Endothelial cell of umbilical vein (primary cell): ENCODE data around the gene HABP2.

Experiments
- CTCF ChIP-seq, 2 donors: IDR thresholded peaks; 1 replicate in 1 of 2; 2 replicates in 1 of 2; pipeline ENCODE4 v1.5.1; 2011; ENCODE audit warnings: low read length in 2 of 2, mild to moderate bottlenecking in 2 of 2, moderate library complexity in 2 of 2, control low read depth in 1 of 2, inconsistent platforms in 1 of 2, low read depth in 1 of 2; ENCODE audit not compliant: insufficient read depth in 1 of 2; ENCODE audit errors: extremely low read depth in 1 of 2
- EZH2 ChIP-seq: IDR thresholded peaks from 2 replicates; pipeline ENCODE4 v1.6.1; 2012; ENCODE audit warnings: borderline replicate concordance, low read depth, mild to moderate bottlenecking, moderate library complexity, low read length, inconsistent platforms; ENCODE audit not compliant: severe bottlenecking
- POLR2A ChIP-seq: IDR thresholded peaks from 2 replicates; pipeline ENCODE4 v1.6.1; 2012; ENCODE audit warnings: low read depth, mild to moderate bottlenecking, control low read depth, low read length
- POLR2AphosphoS5 ChIP-seq: IDR thresholded peaks from 2 replicates; pipeline ENCODE4 v1.6.1; 2012; ENCODE audit warnings: low read depth, mild to moderate bottlenecking, control low read depth, low read length, moderate library complexity; ENCODE audit not compliant: insufficient read depth

DNA sequence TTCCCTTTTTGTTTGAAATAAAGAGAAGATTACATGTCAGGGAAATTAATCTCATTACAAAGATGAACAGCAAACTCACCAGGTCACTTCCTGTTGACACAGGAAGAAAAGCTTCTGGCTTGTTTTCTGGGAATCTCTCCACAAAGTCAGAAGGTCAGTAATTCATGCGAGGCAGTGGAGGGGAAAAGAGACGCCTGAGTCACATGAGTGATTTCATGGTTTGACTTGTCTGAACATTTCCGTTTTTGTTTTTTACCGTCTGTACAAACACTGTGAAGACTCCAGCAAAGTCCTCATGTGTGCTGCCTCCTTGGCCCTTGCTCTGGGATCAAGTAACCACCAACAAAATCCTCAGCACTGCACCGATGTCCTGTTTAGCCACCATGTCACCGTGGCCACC, 2.5 kb upstream of the HABP2 start:
- TF ChIP-seq CTCF (IDR thresholded peaks at IDR 0.05; ENCODE audit: extremely low read depth in 1 of 2, insufficient read depth in 1 of 2, low read depth in 1 of 2, low read length in 2 of 2) (no peak), POLR2AphosphoS5 (peak; percentile 41), EZH2 (no peak), POLR2A (no peak)
